ENCODE data around the gene RAB10.

The RAB10 gene

GRCh38 chr2:26184121-26184520 lies 150.2 kb downstream of the RAB10 start:
- no peak for DNase-seq

- peak; percentile 52 to 84 (median 76) for DNase-seq
Observed at GRCh38 chr2:26184555-26185303, 150.8 kb downstream of the RAB10 start.

DNA sequence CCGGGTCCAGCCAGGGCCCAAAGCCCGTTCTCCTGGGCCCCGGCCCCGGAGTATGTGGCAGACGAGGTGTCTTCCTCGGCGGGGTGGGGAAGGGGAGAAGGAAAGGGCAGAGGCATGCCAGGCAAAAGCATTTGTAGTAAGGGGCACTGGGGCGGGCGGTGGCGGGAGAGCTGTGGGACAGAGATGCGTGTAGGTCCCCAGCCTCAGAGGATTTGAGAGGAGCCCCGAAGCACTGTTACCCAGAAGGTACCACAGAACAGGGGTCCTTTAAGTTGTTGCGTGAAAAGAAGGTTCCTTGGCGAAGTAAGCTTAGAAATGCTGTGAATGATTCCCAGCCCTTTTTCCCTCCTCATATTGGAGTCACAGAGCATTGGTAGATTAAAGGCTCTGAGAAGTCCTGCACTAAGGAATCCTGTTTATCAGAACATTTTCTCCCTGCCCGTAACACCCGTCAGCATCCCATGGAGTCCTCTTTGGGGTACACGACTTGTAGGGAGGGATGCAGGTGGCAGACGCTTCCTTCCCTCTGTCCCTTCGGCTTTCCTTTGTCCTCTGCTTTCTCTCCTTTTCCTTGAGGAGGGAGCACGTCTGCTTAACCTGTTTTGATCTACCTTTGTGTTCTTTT lies 151.5 kb downstream of the RAB10 start:
- no peak for DNase-seq

DNA sequence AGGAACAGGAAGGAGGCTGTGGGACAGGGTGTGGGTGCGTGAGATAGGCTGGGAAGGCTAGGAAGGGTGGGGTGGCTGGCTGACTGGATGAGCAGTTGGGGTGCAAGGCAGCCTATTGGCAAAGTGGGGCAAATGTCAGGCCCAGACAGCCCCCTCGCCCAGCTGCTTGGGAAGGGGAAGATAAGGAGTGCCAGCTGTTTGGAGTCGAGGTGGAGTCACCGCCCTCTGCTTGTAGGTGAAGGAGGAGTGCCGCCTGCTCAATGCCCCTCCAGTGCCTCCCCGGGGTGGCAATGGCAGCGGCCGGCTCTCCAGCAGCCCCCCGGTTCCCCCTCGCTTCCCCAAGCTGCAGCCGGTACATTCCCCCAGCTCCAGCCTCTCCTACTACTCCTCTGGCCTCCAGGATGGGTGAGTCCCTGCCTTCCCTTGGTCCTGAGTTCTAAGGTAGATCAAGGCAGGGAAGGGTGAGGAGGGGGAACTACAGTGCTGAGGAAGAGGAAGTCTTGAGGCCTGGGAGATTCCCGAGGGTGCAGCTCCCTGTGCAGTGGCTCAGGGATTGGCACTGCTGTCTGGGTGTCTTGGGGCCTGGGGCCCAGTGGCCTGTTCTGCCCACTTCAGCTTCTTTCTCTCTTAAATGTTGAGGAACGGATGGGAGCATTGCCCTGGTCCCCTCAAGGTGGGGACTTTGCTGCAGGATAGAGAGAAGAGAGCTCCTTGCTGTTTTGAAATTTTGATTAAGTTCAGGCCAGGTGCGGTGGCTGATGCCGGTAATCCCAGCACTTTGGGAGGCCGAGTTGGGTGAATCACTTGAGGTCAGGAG lies 152.3 kb downstream of the RAB10 start:
- no peak for DNase-seq
